H1 (cell line): ENCODE data around the gene LRRC32. TPM values are rescaled to one million over a fixed set of nuclear protein-coding genes. Genes with fewer than 3 reads are reported as not detected.

Source experiments
- MAX ChIP-seq: IDR thresholded peaks from 2 replicates; pipeline ENCODE4 v1.6.1; 2012; ENCODE audit warnings: inconsistent platforms
- PHF8 ChIP-seq: fragments of 200-600 bp; sonication (generic); conservative IDR thresholded peaks from 2 replicates; pipeline ENCODE4 v1.7.1; 2012; ENCODE audit warnings: low read depth, mild to moderate bottlenecking, inconsistent platforms, low read length, moderate library complexity
- RXRA ChIP-seq: IDR thresholded peaks from 2 replicates; pipeline ENCODE4 v1.6.1; 2011; ENCODE audit warnings: low read depth, mild to moderate bottlenecking, low read length, moderate library complexity; ENCODE audit not compliant: insufficient read depth
- ZNF274 ChIP-seq: IDR thresholded peaks from 2 replicates; pipeline ENCODE4 v1.7.0; 2012; ENCODE audit warnings: low read length, borderline replicate concordance; ENCODE audit errors: extremely low read depth
- polyA plus RNA-seq, 7 experiments: library from polyadenylated mRNA; depleted of rRNA in 3 of 7; stranded (reverse) in 5 of 7; unstranded in 2 of 7; fragments of >200 nt in 5 of 7; fragments of 200-250 nt in 2 of 7; gene quantifications; 1 replicate in 5 of 7; 2 replicates in 1 of 7; 4 replicates in 1 of 7; pipeline versions ENCODE4 v1.2.1 to v1.2.3, GENCODE V29; 2011 to 2013; ENCODE audit warnings: missing spikeins in 2 of 7, mixed read lengths in 2 of 7
- total RNA-seq: library from RNA; stranded (reverse); fragmentation: NEBNext Ultra II Directional; extraction: Animal tissue kit (Norgen Biotek cat#: 25700); gene quantifications from 2 replicates; pipeline ENCODE4 v1.2.1, GENCODE V29; 2021

LRRC32 gene
- total and polyA plus RNA-seq, 2 of the 8 experiments (the other 6 are each of a cell fraction or from before 2014, with no cell fraction given): 0.99 to 1.9 TPM

GRCh38 chr11:76638270-76639197, 32.0 kb downstream of the LRRC32 start (continued):
- no peak for TF ChIP-seq ZNF274
- TF ChIP-seq PHF8: no peak
- no peak for TF ChIP-seq MAX
- TF ChIP-seq RXRA: no peak
- TF ChIP-seq, all 59 proteins: peak for 0
